Hypothalamus (tissue), 51 donors: ENCODE measurements around the gene CLEC10A.
"Not testable (repeated sequence)": the region's sequence is repeated elsewhere in the genome, so short reads cannot be mapped to it uniquely, and the experiment has no call there.

Source experiments
- DNase-seq, 51 donors: peaks; one replicate each; lab custom pipeline; 2025; lab: John Stamatoyannopoulos, UW

CLEC10A gene

GRCh38 chr17:7109461-7110322 is 29.6 kb upstream of the CLEC10A start:
- no peak for DNase-seq

GRCh38 chr17:7108981-7109380 is 28.9 kb upstream of the CLEC10A start:
- no peak for DNase-seq

GRCh38 chr17:7108560-7108925 is 28.5 kb upstream of the CLEC10A start:
- no peak for DNase-seq

GRCh38 chr17:7107795-7108559 is 27.9 kb upstream of the CLEC10A start:
- no peak for DNase-seq

GRCh38 chr17:7107012-7107754 is 27.1 kb upstream of the CLEC10A start:
- no peak for DNase-seq

GRCh38 chr17:7102421-7102820 is 22.4 kb upstream of the CLEC10A start:
- no peak for DNase-seq

GRCh38 chr17:7101531-7101930 is 21.5 kb upstream of the CLEC10A start:
- DNase-seq: no peak

GRCh38 chr17:7100641-7101379 is 20.8 kb upstream of the CLEC10A start:
- DNase-seq: not testable (repeated sequence)

- no peak for DNase-seq
Measured at GRCh38 chr17:7098802-7099459, 18.9 kb upstream of the CLEC10A start.

GRCh38 chr17:7097940-7098339 is 17.9 kb upstream of the CLEC10A start:
- no peak for DNase-seq

GRCh38 chr17:7095625-7096024 is 15.6 kb upstream of the CLEC10A start:
- DNase-seq: no peak

GRCh38 chr17:7094652-7095019 is 14.6 kb upstream of the CLEC10A start:
- DNase-seq: no peak

GRCh38 chr17:7091311-7092005 is 11.4 kb upstream of the CLEC10A start:
- DNase-seq: not testable (repeated sequence)

- DNase-seq: not testable (repeated sequence)
Measured at GRCh38 chr17:7089570-7089969, 9.5 kb upstream of the CLEC10A start.

GRCh38 chr17:7088442-7088841 is 8.4 kb upstream of the CLEC10A start:
- not testable (repeated sequence) for DNase-seq

GRCh38 chr17:7084088-7084487 is 4.0 kb upstream of the CLEC10A start:
- DNase-seq: no peak

- DNase-seq: no peak
Measured at GRCh38 chr17:7083592-7083991, 3.5 kb upstream of the CLEC10A start.

GRCh38 chr17:7081341-7082062 is 1.5 kb upstream of the CLEC10A start:
- no peak for DNase-seq
